Mucosa of rectum (tissue), 2 donors: Measurements from ENCODE around the gene HINT2.

ENCODE experiments used
- H3K27ac ChIP-seq, 2 donors: one replicate each; pipeline ENCODE4 v1.7.0; 2013; ENCODE audit warnings: inconsistent platforms in 2 of 2, low read depth in 2 of 2, low read length in 2 of 2
- H3K27me3 ChIP-seq, 2 donors: one replicate each; pipeline ENCODE4 v1.7.0; 2013; ENCODE audit warnings: low read length in 2 of 2; ENCODE audit not compliant: control insufficient read depth in 2 of 2, insufficient read depth in 2 of 2
- H3K36me3 ChIP-seq, 2 donors: one replicate each; pipeline ENCODE4 v1.7.0; 2013; ENCODE audit warnings: low read length in 2 of 2; ENCODE audit not compliant: control insufficient read depth in 2 of 2, insufficient read depth in 2 of 2
- H3K4me1 ChIP-seq, 2 donors: one replicate each; pipeline ENCODE4 v1.7.0; 2013; ENCODE audit warnings: low read length in 2 of 2, mild to moderate bottlenecking in 1 of 2; ENCODE audit not compliant: control insufficient read depth in 2 of 2, insufficient read depth in 2 of 2
- H3K4me3 ChIP-seq, 2 donors: one replicate each; pipeline ENCODE4 v1.7.0; 2013; ENCODE audit warnings: low read length in 2 of 2
- H3K9ac ChIP-seq, 2 donors: one replicate each; pipeline ENCODE4 v1.7.0; 2013; ENCODE audit warnings: low read length in 2 of 2, low read depth in 1 of 2, mild to moderate bottlenecking in 1 of 2
- H3K9me3 ChIP-seq, 2 donors: one replicate each; pipeline ENCODE4 v1.7.0; 2013; ENCODE audit warnings: low read length in 2 of 2; ENCODE audit not compliant: control insufficient read depth in 2 of 2
- donor health status: healthy.
- donor health status: Normal muscosa, but diverticular disease.

HINT2 gene

GRCh38 chr9:35854091-35854762, 39.4 kb upstream of the HINT2 start:
- H3K9ac ChIP-seq = no peak overlapping the region
- H3K36me3 ChIP-seq = no peaks in the 10 kb centered on the region
- H3K9me3 ChIP-seq = no peaks in the 10 kb centered on the region
- H3K27me3 ChIP-seq = peaks cover 0 to 1% of the 10 kb centered on the region in 2 donors
- H3K4me1 ChIP-seq = no peaks in the 10 kb centered on the region
- H3K4me3 ChIP-seq = no peak overlapping the region
- no peak overlapping the region for H3K27ac ChIP-seq

GRCh38 chr9:35852876-35853865, 38.3 kb upstream of the HINT2 start:
- H3K27me3 ChIP-seq = no peaks in the 10 kb centered on the region
- no peaks in the 10 kb centered on the region for H3K4me1 ChIP-seq
- H3K36me3 ChIP-seq = no peaks in the 10 kb centered on the region
- no peak overlapping the region for H3K27ac ChIP-seq
- H3K9ac ChIP-seq = no peak overlapping the region
- H3K9me3 ChIP-seq = no peaks in the 10 kb centered on the region
- no peak overlapping the region for H3K4me3 ChIP-seq

DNA sequence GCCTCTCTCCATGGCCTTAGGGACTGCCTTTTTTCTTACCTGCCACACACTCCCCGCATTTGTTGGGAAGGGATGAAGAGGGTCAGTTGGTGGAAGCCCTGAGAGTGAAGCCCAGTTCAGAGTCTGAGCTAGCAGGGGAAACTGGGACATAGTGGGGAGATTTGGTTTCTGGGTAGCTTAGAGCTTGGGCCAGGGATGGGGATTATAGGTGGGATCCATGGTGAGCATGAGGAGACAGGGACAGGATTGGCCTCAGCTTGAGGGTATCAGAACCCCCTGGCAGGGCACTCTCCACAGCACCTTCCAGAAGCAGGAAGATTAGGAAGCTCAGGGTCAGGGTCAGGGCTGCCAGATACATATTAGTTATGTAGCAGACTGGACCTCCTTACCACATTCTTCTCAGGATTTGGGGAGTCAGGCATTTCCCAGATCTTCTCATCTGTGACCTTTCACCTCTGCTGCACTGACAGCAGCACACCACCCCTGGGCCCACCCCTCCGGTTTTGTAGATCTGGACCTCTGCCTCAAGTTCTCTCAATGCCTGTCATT, 37.5 kb upstream of the HINT2 start:
- Histone ChIP-seq H3K4me1 (no peaks in the 10 kb centered on the region), H3K36me3 (peaks cover 2% of the 10 kb centered on the region in 2 donors), H3K9me3 (no peaks in the 10 kb centered on the region), H3K27ac (no peak overlapping the region), H3K4me3 (no peak overlapping the region), H3K9ac (no peak overlapping the region), H3K27me3 (no peaks in the 10 kb centered on the region)

- H3K27me3 ChIP-seq = no peaks in the 10 kb centered on the region
- peak overlapping the region in 1 of 2 donors; percentile 16 for H3K27ac ChIP-seq
- H3K9me3 ChIP-seq = no peaks in the 10 kb centered on the region
- H3K4me3 ChIP-seq = no peak overlapping the region
- no peak overlapping the region for H3K9ac ChIP-seq
- H3K4me1 ChIP-seq = peaks cover 2 to 10% of the 10 kb centered on the region in 2 donors
- peaks cover 9 to 10% of the 10 kb centered on the region in 2 donors for H3K36me3 ChIP-seq
These were observed 33.1 kb upstream of the HINT2 start for GRCh38 chr9:35847792-35848572.

DNA sequence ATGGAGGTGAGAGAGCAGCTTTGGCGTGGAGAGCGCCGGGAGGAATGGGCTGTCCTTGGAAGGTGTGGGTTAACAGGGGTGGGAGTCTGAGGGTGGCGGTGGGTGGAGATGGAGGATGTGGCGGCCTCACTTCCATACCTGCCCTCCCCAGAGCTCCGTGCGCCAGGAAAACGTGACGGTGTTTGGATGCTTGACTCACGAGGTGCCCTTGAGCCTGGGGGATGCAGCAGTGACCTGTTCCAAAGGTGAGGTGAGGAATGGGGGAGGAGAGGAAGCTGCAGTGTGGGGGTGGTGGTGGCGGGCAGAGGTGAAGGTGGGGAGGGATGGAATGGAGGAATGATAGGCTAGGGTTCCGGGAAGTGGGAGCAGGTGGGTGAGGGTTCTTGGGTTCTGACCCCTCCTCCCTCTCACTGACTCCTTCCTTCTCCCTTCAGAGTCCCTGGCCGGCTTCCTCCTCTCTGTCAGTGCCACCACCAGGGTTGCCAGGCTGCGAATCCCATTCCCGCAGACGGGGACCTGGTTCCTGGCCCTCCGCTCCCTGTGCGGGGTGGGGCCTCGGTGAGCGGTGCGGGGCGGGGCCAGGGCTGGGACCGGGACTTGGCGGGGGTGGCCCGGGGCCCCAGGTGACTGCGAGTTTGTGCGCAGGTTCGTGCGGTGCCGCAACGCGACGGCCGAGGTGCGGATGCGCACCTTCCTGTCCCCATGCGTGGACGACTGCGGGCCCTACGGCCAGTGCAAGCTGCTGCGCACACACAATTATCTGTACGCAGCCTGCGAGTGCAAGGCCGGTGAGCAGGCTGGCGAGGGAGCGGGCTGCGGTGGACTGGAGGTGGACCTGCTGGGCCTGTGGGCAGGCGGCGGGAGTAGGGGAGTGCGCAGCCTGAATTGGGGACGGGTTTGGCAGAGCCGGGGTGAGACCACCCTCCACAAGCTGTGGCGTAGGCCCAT, 31.3 kb upstream of the HINT2 start:
- Histone ChIP-seq H3K36me3 (peaks cover 9 to 10% of the 10 kb centered on the region in 2 donors), H3K27ac (no peak overlapping the region), H3K4me3 (no peak overlapping the region), H3K9me3 (no peaks in the 10 kb centered on the region), H3K4me1 (peaks cover 2 to 12% of the 10 kb centered on the region in 2 donors), H3K9ac (no peak overlapping the region), H3K27me3 (no peaks in the 10 kb centered on the region)

DNA sequence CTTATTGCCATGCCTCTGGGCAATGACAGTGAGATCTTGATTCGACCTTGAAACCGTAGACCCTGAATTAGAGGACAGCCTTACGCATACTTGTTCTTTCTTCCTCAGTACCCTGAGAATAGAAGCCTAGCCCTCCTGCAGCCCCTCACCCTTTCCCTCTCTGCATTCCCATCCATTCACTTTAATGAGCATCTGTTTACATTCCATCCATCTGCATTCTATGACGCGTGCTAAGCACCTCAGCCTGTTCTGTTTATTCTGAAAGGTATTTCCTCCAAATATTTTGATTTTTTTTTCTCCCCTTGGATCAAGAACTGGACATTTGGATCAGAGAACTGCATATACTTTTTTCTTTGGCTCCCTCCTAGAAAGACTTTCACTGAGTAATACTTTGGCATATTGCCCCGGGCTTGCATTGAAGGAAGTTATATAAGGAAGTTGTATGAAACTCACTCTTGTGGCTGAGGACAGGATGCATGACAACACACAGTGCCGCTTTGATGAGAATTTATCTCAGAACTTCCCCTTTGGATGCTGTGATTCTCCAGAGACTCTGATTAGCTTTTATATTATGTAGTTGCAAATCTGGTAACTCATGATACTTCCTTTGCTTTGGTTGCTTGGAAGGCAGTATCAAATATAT, 29.9 kb upstream of the HINT2 start:
- no peak overlapping the region for H3K4me3 ChIP-seq
- H3K27me3 ChIP-seq = no peaks in the 10 kb centered on the region
- peaks cover 2 to 12% of the 10 kb centered on the region in 2 donors for H3K4me1 ChIP-seq
- no peak overlapping the region for H3K9ac ChIP-seq
- H3K27ac ChIP-seq = peak overlapping the region; percentile 7 to 51
- no peaks in the 10 kb centered on the region for H3K9me3 ChIP-seq
- H3K36me3 ChIP-seq = peaks cover 9 to 10% of the 10 kb centered on the region in 2 donors

DNA sequence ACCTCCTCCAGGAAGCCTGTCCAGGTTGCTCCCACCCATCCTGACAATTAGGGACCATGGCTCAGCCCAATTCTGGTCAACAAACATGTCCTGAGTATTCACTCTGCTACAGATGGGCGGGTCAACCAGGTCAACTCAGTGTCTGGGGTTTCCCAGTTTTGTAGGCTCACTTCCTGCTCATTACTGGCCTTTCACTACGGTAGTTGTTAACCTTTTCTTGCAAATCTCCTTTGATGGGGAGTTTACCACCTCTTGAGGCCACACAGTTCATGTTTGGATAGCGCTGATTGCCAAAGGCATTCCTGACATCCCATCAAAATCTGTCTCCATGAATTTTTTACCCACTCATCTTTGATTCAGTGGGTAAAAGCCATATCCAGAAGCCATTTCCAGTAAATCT, 28.0 kb upstream of the HINT2 start:
- Histone ChIP-seq H3K4me1 (peaks cover 2 to 12% of the 10 kb centered on the region in 2 donors), H3K9ac (no peak overlapping the region), H3K36me3 (peaks cover 9 to 10% of the 10 kb centered on the region in 2 donors), H3K27me3 (no peaks in the 10 kb centered on the region), H3K27ac (no peak overlapping the region), H3K9me3 (no peaks in the 10 kb centered on the region), H3K4me3 (no peak overlapping the region)

GRCh38 chr9:35842020-35842745, 27.3 kb upstream of the HINT2 start:
- no peaks in the 10 kb centered on the region for H3K27me3 ChIP-seq
- no peak overlapping the region for H3K4me3 ChIP-seq
- no peak overlapping the region for H3K9ac ChIP-seq
- peaks cover 6 to 7% of the 10 kb centered on the region in 2 donors for H3K36me3 ChIP-seq
- no peak overlapping the region for H3K27ac ChIP-seq
- peaks cover 2 to 12% of the 10 kb centered on the region in 2 donors for H3K4me1 ChIP-seq
- no peaks in the 10 kb centered on the region for H3K9me3 ChIP-seq
